AG04449 (cell line): Measurements from ENCODE around the gene AOPEP.

ENCODE experiments used
- CTCF ChIA-PET: fragments of 350-600 bp; formaldehyde crosslinking; extraction: SDS; loops from one replicate; lab custom pipeline; 2021; ENCODE audit warnings: antibody characterized with exemption; lab: Yijun Ruan, JAX
- POLR2A ChIA-PET: fragments of 400-600, 350-600 bp; formaldehyde crosslinking; extraction: SDS; loops from one replicate; lab custom pipeline; 2020; ENCODE audit warnings: antibody characterized with exemption, inconsistent platforms; lab: Yijun Ruan, JAX
- DNase-seq: peaks from one replicate; pipeline ENCODE4 v3.0.0-alpha.2; 2010; ENCODE audit warnings: low read depth, low spot score
- H3K4me3 ChIP-seq: 2 replicates; pipeline ENCODE4 v1.5.1; 2011; ENCODE audit warnings: low read depth, mild to moderate bottlenecking, control low read depth, low read length
- TF ChIP-seq, protein P1 (sequence below): IDR thresholded peaks from one replicate; pipeline ENCODE4 v1.5.1; 2011; ENCODE audit warnings: mild to moderate bottlenecking, moderate library complexity, low read length, control low read depth, inconsistent platforms; ENCODE audit not compliant: insufficient read depth; ENCODE audit errors: missing control alignments

Gene AOPEP

DNA sequence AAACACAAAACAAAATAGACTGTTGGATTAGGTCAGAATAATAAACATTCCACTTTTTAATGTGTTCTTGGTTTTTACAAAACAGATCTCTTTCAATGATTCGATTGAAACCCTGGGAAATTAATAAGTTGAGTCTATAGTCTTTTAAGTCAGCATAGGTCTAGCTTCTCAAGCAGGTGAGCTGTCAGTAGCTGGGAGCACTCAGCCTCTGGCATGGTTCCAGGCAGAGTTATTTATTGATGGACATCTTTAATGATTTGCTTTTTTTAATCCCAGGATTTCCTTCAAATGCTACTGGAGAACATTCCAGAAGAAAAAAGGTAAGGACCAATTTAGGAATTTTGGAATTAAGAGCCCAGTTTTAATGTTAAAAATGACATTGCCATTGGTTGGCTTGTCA, 241.0 kb downstream of the AOPEP start:
- TF ChIP-seq, protein P1, sequence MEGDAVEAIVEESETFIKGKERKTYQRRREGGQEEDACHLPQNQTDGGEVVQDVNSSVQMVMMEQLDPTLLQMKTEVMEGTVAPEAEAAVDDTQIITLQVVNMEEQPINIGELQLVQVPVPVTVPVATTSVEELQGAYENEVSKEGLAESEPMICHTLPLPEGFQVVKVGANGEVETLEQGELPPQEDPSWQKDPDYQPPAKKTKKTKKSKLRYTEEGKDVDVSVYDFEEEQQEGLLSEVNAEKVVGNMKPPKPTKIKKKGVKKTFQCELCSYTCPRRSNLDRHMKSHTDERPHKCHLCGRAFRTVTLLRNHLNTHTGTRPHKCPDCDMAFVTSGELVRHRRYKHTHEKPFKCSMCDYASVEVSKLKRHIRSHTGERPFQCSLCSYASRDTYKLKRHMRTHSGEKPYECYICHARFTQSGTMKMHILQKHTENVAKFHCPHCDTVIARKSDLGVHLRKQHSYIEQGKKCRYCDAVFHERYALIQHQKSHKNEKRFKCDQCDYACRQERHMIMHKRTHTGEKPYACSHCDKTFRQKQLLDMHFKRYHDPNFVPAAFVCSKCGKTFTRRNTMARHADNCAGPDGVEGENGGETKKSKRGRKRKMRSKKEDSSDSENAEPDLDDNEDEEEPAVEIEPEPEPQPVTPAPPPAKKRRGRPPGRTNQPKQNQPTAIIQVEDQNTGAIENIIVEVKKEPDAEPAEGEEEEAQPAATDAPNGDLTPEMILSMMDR = no peak
- DNase-seq = no peak
- ChIA-PET CTCF (interaction anchor here (0.9 to 1.3 kb wide), 2 partner anchors 22 to 286 kb away, joined by 3 read pairs; no protein-coding TSS in a partner anchor), POLR2A (no interaction called here)
- no peak overlapping the region for H3K4me3 ChIP-seq

GRCh38 chr9:94971378-94972131, 245.1 kb downstream of the AOPEP start:
- no peak for DNase-seq
- TF ChIP-seq, protein P1 = no peak
- H3K4me3 ChIP-seq = no peak overlapping the region
- ChIA-PET POLR2A (no interaction called here), CTCF (interaction anchor here (0.6 kb wide), 1 partner anchor 158 kb away, joined by 3 read pairs; no protein-coding TSS in a partner anchor)

DNA sequence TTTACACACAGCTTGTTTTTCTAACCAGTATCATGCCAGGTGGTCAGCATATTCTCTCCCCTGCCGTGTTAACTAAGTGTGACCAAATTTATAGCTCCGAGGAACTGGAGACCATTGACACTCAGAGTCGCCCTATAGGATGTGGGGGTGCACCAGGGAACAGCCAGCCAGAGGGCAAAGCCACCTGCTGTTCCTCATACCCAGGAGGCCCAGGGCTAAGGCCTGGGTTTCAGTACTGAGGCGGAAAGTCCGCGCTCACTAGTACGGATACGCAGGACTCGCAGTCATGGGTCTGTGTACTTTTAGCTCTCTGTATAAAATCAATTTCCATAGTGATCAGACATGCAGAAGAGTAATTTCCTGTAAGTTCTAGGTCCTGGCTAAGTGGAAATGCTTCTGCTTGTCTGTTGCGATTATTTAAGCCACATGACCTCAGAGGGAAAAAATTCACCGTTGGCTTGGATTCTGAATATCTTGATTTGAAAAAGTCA, 247.0 kb downstream of the AOPEP start:
- DNase-seq = no peak
- ChIA-PET CTCF (interaction anchor here (0.7 to 2.5 kb wide), 5 partner anchors 16 to 190 kb away, joined by 3 to 10 read pairs (median 4); no protein-coding TSS in a partner anchor), POLR2A (no interaction called here)
- TF ChIP-seq, protein P1 = no peak
- no peak overlapping the region for H3K4me3 ChIP-seq

DNA sequence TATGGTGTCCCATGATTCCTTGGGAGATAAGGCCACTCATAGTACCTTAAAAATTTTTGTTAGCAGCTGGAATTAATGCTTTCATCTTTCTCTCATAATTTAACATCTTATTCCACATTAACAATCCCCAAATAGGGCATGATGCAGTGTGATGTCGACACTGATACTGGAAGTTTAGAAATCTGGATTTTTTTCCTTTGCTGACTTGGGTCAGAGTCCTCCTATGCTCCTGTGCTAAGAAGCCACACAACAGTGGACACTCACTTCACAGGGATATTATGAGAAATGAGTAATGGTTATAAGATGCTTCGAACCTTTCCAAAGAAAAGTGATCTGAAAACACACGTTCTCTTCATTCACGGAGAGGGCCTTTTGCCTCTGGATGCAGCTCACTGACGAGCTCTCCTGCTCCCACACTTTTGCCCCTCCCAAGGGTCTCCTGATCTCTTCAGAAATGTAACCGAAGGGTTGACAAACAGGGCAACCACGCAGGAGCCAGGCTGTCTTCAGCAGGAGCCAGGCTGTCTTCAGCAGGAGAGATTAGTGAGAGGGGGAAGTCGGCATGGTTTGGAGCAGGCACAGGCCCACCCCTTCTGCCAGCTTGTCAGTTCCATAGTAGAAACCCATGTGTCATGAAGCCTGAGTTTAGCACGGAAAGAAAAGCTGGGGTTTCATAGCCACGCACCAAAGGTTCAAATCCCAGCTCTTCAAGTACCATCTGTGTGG, 247.8 kb downstream of the AOPEP start:
- POLR2A ChIA-PET = no interaction called here
- no peak for DNase-seq
- CTCF ChIA-PET = interaction anchor here (1.1 to 2.5 kb wide), 4 partner anchors 10 to 191 kb away, joined by 3 to 10 read pairs (median 4); no protein-coding TSS in a partner anchor
- TF ChIP-seq, protein P1 = no peak
- H3K4me3 ChIP-seq = no peak overlapping the region

GRCh38 chr9:94975480-94975879, 249.0 kb downstream of the AOPEP start:
- H3K4me3 ChIP-seq = no peak overlapping the region
- POLR2A ChIA-PET = no interaction called here
- CTCF ChIA-PET = interaction anchor here (0.6 to 2.5 kb wide), 3 partner anchors 9 to 192 kb away, joined by 3 to 10 read pairs (median 4); no protein-coding TSS in a partner anchor
- TF ChIP-seq, protein P1 = no peak
- no peak for DNase-seq

- ChIA-PET POLR2A (no interaction called here), CTCF (interaction anchor here (0.6 to 1.3 kb wide), 3 partner anchors 11 to 14 kb away, joined by 3 to 4 read pairs (median 3); no protein-coding TSS in a partner anchor)
- TF ChIP-seq, protein P1 = no peak
- no peak for DNase-seq
- H3K4me3 ChIP-seq = no peak overlapping the region
Measured at GRCh38 chr9:94976077-94976476, 249.6 kb downstream of the AOPEP start.
